ENCODE results near the gene MED13. TPM values are rescaled to one million over a fixed set of nuclear protein-coding genes. Genes with fewer than 3 reads are reported as not detected.

Gene MED13
- total RNA-seq, 1 experiment from 2014 or later, result 60.7 TPM

GRCh38 chr17:61980535-61980934, 84.5 kb downstream of the MED13 start:
- Mint-ChIP-seq H3K27ac (no peak overlapping the region), H3K4me1 (no peaks in the 10 kb centered on the region), H3K27me3 (ENCODE audit: low read depth) (no peaks in the 10 kb centered on the region), H3K4me3 (no peak overlapping the region), H3K36me3 (ENCODE audit: insufficient read depth in 1 of 3, low read depth in 3 of 3) (peaks cover 30 to 78% (median 72%) of the 10 kb centered on the region in 3 experiments), H3K9me3 (no peaks in the 10 kb centered on the region)
- Histone ChIP-seq H2BK120ac (ENCODE audit: low read depth, low read length, poor library complexity, severe bottlenecking) (no peak overlapping the region), H3K9ac (ENCODE audit: extremely low read depth, insufficient read length, low read length) (no peak overlapping the region), H2BK20ac (ENCODE audit: low read depth, low read length, poor library complexity, severe bottlenecking) (no peak overlapping the region), H2BK5ac (ENCODE audit: insufficient read length, low read length) (no peak overlapping the region), H4K5ac (ENCODE audit: insufficient read length, low read depth, low read length) (no peak overlapping the region), H3K14ac (ENCODE audit: insufficient read depth, low read length) (no peak overlapping the region), H3K23me2 (ENCODE audit: insufficient read length, low read depth, low read length, poor library complexity, severe bottlenecking) (no peaks in the 10 kb centered on the region), H3T11ph (ENCODE audit: low read length) (no peak overlapping the region), H3K27me3 (ENCODE audit: insufficient read depth, low read length) (no peaks in the 10 kb centered on the region), H4K8ac (replicated peaks; ENCODE audit: insufficient read length, low read depth, low read length) (no peak overlapping the region), H3K56ac (ENCODE audit: insufficient read length, low read depth, low read length) (no peak overlapping the region), H3K79me1 (ENCODE audit: insufficient read depth, low read depth, low read length, poor library complexity, severe bottlenecking) (no peaks in the 10 kb centered on the region), H2AFZ (ENCODE audit: low read length) (no peak overlapping the region), H2BK15ac (ENCODE audit: low read depth, low read length) (no peak overlapping the region), H3K4me1 (ENCODE audit: insufficient read depth, low read length) (no peaks in the 10 kb centered on the region), H4K20me1 (ENCODE audit: control insufficient read depth, insufficient read depth, insufficient read length) (no peaks in the 10 kb centered on the region), H3K79me2 (ENCODE audit: insufficient read depth, low read length) (no peaks in the 10 kb centered on the region; the same call in 1 of the 2 replicates), H3K27ac (ENCODE audit: insufficient read length, low read depth, low read length) (no peak overlapping the region), H3K4ac (ENCODE audit: low read depth, low read length) (no peak overlapping the region), H3K9me3 (ENCODE audit: control insufficient read depth, low read depth, low read length) (no peaks in the 10 kb centered on the region), H2AK5ac (ENCODE audit: insufficient read length, low read length) (no peak overlapping the region), H3K23ac (ENCODE audit: insufficient read length, low read depth, low read length) (no peak overlapping the region), H2BK12ac (ENCODE audit: insufficient read length, low read depth, low read length) (no peak overlapping the region), H3K18ac (ENCODE audit: insufficient read length, low read depth, low read length) (no peak overlapping the region), H4K91ac (ENCODE audit: insufficient read length, low read depth, low read length) (no peak overlapping the region), H3K4me2 (ENCODE audit: insufficient read depth, insufficient read length, low read length) (no peak overlapping the region)
- no CpG with 5 or more reads among the region's 5 CpGs for WGBS (ENCODE audit: extremely low coverage, insufficient read length, low lambda C conversion rate)
- no peak for DNase-seq
- TF ChIP-seq, protein P1, sequence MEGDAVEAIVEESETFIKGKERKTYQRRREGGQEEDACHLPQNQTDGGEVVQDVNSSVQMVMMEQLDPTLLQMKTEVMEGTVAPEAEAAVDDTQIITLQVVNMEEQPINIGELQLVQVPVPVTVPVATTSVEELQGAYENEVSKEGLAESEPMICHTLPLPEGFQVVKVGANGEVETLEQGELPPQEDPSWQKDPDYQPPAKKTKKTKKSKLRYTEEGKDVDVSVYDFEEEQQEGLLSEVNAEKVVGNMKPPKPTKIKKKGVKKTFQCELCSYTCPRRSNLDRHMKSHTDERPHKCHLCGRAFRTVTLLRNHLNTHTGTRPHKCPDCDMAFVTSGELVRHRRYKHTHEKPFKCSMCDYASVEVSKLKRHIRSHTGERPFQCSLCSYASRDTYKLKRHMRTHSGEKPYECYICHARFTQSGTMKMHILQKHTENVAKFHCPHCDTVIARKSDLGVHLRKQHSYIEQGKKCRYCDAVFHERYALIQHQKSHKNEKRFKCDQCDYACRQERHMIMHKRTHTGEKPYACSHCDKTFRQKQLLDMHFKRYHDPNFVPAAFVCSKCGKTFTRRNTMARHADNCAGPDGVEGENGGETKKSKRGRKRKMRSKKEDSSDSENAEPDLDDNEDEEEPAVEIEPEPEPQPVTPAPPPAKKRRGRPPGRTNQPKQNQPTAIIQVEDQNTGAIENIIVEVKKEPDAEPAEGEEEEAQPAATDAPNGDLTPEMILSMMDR (conservative IDR thresholded peaks at IDR 0.05), result no peak

All from H9 (cell line).